Mesothelial cell of epicardium (in vitro differentiated cells): ENCODE measurements around the gene TBC1D3B. TPM values are rescaled to one million over a fixed set of nuclear protein-coding genes. Genes with fewer than 3 reads are reported as not detected.
"Not testable (repeated sequence)": the region's sequence is repeated elsewhere in the genome, so short reads cannot be mapped to it uniquely, and the experiment has no call there.

Source experiments
- DNase-seq, 2 experiments: peaks; one replicate each; pipeline ENCODE4 v3.0.0; 2021; ENCODE audit warnings: low spot score in 2 of 2; ENCODE audit not compliant: unreplicated experiment in 2 of 2
- H3K27ac Mint-ChIP-seq: 2 replicates; pipeline ENCODE4 v1.8.0; 2021; ENCODE audit warnings: mixed read lengths
- H3K27me3 Mint-ChIP-seq: 2 replicates; pipeline ENCODE4 v1.8.0; 2021; ENCODE audit warnings: low read depth, mixed read lengths
- H3K36me3 Mint-ChIP-seq: 2 replicates; pipeline ENCODE4 v1.8.0; 2021; ENCODE audit warnings: mixed read lengths
- H3K4me1 Mint-ChIP-seq: 2 replicates; pipeline ENCODE4 v1.8.0; 2021; ENCODE audit warnings: mixed read lengths
- H3K4me3 Mint-ChIP-seq: 2 replicates; pipeline ENCODE4 v1.8.0; 2021; ENCODE audit warnings: mild to moderate bottlenecking, moderate library complexity, mixed read lengths
- H3K9me3 Mint-ChIP-seq: 2 replicates; pipeline ENCODE4 v1.8.0; 2021; ENCODE audit warnings: mixed read lengths
- CTCF ChIP-seq: fragments of 200-600 bp; sonication (generic); IDR thresholded peaks from one replicate; pipeline ENCODE4 v1.5.0; 2021; ENCODE audit warnings: antibody characterized with exemption; ENCODE audit not compliant: unreplicated experiment
- total RNA-seq: library from RNA; stranded (reverse); gene quantifications from 3 replicates; pipeline ENCODE4 v1.2.1, GENCODE V29; 2021

TBC1D3B gene
- total RNA-seq, 1 donor from 2014 or later = 27.9 TPM

GRCh38 chr17:36213695-36214094 is 37.3 kb upstream of the TBC1D3B start:
- no peak overlapping the region for H3K4me3 Mint-ChIP-seq
- H3K36me3 Mint-ChIP-seq = no peaks in the 10 kb centered on the region
- H3K27me3 Mint-ChIP-seq = peaks cover 67% of the 10 kb centered on the region
- peaks cover 12% of the 10 kb centered on the region for H3K9me3 Mint-ChIP-seq
- no peak for DNase-seq
- no peak overlapping the region for H3K27ac Mint-ChIP-seq
- no peak for TF ChIP-seq CTCF
- no peaks in the 10 kb centered on the region for H3K4me1 Mint-ChIP-seq

DNA sequence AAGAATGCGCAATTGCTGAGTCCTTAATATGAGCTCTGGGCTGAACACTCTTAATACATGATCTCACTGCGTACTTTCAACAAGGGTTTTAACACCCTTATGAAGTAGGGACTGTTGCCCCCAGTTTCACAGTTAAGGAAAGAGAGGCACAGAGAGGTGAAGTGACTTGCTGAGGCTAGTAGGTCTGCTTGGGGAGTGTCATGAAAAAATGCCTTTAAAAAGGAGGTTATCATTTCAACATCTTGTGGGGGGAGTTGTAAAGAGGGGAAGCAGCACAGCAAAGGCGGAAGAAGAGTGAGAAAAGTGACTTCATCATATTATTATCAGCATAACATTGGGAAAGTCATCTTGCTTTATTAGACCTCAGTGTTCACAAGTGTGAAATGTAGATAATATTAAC is 36.5 kb upstream of the TBC1D3B start:
- Mint-ChIP-seq H3K9me3 (peaks cover 5% of the 10 kb centered on the region), H3K4me1 (no peaks in the 10 kb centered on the region), H3K36me3 (no peaks in the 10 kb centered on the region), H3K4me3 (no peak overlapping the region), H3K27ac (no peak overlapping the region), H3K27me3 (peaks cover 63% of the 10 kb centered on the region)
- no peak for TF ChIP-seq CTCF
- no peak for DNase-seq

DNA sequence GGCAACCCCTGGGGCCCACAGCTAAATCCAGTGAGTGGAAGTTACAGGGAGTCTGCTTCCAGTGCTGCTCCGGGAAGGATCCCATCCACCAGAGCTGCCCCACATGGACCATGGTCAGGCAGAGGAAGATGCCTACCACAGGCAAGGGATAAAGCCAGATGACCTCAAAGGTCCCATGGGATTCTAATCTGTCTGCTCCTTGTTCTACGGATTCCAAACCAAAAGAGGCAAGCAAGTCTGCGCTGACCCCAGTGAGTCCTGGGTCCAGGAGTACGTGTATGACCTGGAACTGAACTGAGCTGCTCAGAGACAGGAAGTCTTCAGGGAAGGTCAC is 35.8 kb upstream of the TBC1D3B start:
- H3K4me3 Mint-ChIP-seq = no peak overlapping the region
- TF ChIP-seq CTCF = no peak
- no peaks in the 10 kb centered on the region for H3K4me1 Mint-ChIP-seq
- no peaks in the 10 kb centered on the region for H3K36me3 Mint-ChIP-seq
- DNase-seq = no peak
- H3K27ac Mint-ChIP-seq = no peak overlapping the region
- peaks cover 62% of the 10 kb centered on the region for H3K27me3 Mint-ChIP-seq
- no peaks in the 10 kb centered on the region for H3K9me3 Mint-ChIP-seq

- not testable (repeated sequence) for H3K4me3 Mint-ChIP-seq, H3K9me3 Mint-ChIP-seq, DNase-seq, H3K27ac Mint-ChIP-seq, H3K4me1 Mint-ChIP-seq, H3K36me3 Mint-ChIP-seq
- peaks cover 65% of the 10 kb centered on the region for H3K27me3 Mint-ChIP-seq
Measured at GRCh38 chr17:36211484-36212271, 35.2 kb upstream of the TBC1D3B start.

DNA sequence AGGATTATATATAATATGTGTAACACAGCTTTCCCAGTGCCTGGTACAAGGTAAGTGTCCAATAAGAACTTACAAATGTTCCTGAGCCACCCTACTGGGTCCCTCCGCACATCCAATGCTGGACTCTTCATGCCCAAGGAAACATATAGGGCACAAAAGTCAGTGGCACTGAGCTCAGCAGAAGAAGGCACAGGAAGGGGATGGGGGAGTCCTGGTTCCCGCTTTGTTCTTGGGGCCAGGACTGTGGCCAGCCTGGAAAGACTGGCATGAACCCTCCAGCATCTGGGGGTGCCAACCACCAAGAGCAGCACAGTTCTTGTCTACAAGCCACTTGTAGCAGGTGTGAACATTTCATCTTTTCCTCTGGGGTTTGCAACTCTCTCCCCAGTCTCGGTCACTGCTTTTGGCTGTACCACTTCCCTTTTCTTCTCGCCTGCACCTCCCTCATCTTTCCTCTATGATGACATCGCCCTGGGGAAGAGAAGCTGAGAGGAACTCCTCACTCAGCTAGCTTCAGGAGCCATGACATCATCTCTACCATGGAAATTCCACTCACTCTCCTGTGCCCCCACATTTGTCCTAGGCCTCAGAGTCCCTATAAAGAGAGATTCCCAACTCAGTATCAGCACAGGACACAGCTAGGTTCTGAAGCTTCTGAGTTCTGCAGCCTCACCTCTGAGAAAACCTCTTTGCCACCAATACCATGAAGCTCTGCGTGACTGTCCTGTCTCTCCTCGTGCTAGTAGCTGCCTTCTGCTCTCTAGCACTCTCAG is 34.2 kb upstream of the TBC1D3B start, which contains the start of gene CCL4L2:
TSS of gene CCL4L2 (plus strand) at position 625 of the 773 bp plus-strand sequence.
- not testable (repeated sequence) for DNase-seq, H3K36me3 Mint-ChIP-seq, H3K9me3 Mint-ChIP-seq, H3K4me1 Mint-ChIP-seq, H3K27ac Mint-ChIP-seq, H3K4me3 Mint-ChIP-seq
- peaks cover 63% of the 10 kb centered on the region for H3K27me3 Mint-ChIP-seq

- H3K27me3 Mint-ChIP-seq = peaks cover 54% of the 10 kb centered on the region
- H3K27ac Mint-ChIP-seq = no peak overlapping the region
- no peak for DNase-seq
- H3K36me3 Mint-ChIP-seq = no peaks in the 10 kb centered on the region
- H3K4me3 Mint-ChIP-seq = no peak overlapping the region
- no peaks in the 10 kb centered on the region for H3K4me1 Mint-ChIP-seq
- no peaks in the 10 kb centered on the region for H3K9me3 Mint-ChIP-seq
- TF ChIP-seq CTCF = no peak
Measured at GRCh38 chr17:36209575-36209974, 33.1 kb upstream of the TBC1D3B start.

- not testable (repeated sequence) for H3K27ac Mint-ChIP-seq, H3K9me3 Mint-ChIP-seq, DNase-seq, H3K4me3 Mint-ChIP-seq, H3K36me3 Mint-ChIP-seq, H3K4me1 Mint-ChIP-seq
- H3K27me3 Mint-ChIP-seq = peaks cover 36% of the 10 kb centered on the region
Measured at GRCh38 chr17:36207383-36207782, 30.9 kb upstream of the TBC1D3B start.

- not testable (repeated sequence) for DNase-seq, H3K9me3 Mint-ChIP-seq, H3K27ac Mint-ChIP-seq, H3K4me1 Mint-ChIP-seq, H3K4me3 Mint-ChIP-seq, H3K36me3 Mint-ChIP-seq
- H3K27me3 Mint-ChIP-seq = peaks cover 28% of the 10 kb centered on the region
Measured at GRCh38 chr17:36206486-36206821, 30.0 kb upstream of the TBC1D3B start.
